GM21619 (cell line): ENCODE measurements around the gene GPR62.

Experiments
- ATAC-seq: cut with Tn5 transposase; IDR thresholded peaks from one replicate; pipeline ENCODE4 v1.9.1; 2021; ENCODE audit not compliant: unreplicated experiment

GPR62 gene

GRCh38 chr3:51937611-51938450 is 17.4 kb upstream of the GPR62 start:
- no peak for ATAC-seq

- no peak for ATAC-seq
These were observed 16.3 kb upstream of the GPR62 start for GRCh38 chr3:51938780-51939425.

- no peak for ATAC-seq
These were observed 14.3 kb upstream of the GPR62 start for GRCh38 chr3:51940648-51941462.

- ATAC-seq = no peak
These were observed 13.8 kb upstream of the GPR62 start for GRCh38 chr3:51941463-51941797.

GRCh38 chr3:51941798-51942602 is 13.2 kb upstream of the GPR62 start, which contains the start of the genes PARP3 and RRP9:
Gene PARP3 (plus strand): TSS chr3:51942363. CDS start chr3:51943356, 993 bp downstream.
Gene RRP9 (minus strand): TSS chr3:51941904. CDS start chr3:51941867, 37 bp downstream.
- ATAC-seq = peak; percentile 83

GRCh38 chr3:51942603-51943450 is 12.4 kb upstream of the GPR62 start:
- peak; percentile 38 for ATAC-seq

- ATAC-seq = no peak
These were observed 11.5 kb upstream of the GPR62 start for GRCh38 chr3:51943451-51944391.

GRCh38 chr3:51944451-51945021 is 10.6 kb upstream of the GPR62 start:
- no peak for ATAC-seq

GRCh38 chr3:51945031-51945840 is 9.9 kb upstream of the GPR62 start:
- no peak for ATAC-seq

- no peak for ATAC-seq
These were observed 9.1 kb upstream of the GPR62 start for GRCh38 chr3:51945926-51946705.

GRCh38 chr3:51946796-51947195 is 8.4 kb upstream of the GPR62 start:
- no peak for ATAC-seq

- ATAC-seq = no peak
These were observed 7.8 kb upstream of the GPR62 start for GRCh38 chr3:51947215-51947900.

- ATAC-seq = no peak
These were observed 7.1 kb upstream of the GPR62 start for GRCh38 chr3:51948016-51948580.

- ATAC-seq = no peak
These were observed 6.1 kb upstream of the GPR62 start for GRCh38 chr3:51949121-51949520.

- no peak for ATAC-seq
These were observed 4.3 kb upstream of the GPR62 start for GRCh38 chr3:51950899-51951298.

- no peak for ATAC-seq
These were observed 1.7 kb upstream of the GPR62 start for GRCh38 chr3:51953445-51953844.
